AG04450 (cell line): Measurements from ENCODE around the gene RNH1. TPM values are rescaled to one million over a fixed set of nuclear protein-coding genes. Genes with fewer than 3 reads are reported as not detected.

Experiments used
- CTCF ChIA-PET: fragments of 300-600, 350-600 bp; formaldehyde crosslinking; extraction: SDS; loops from one replicate; lab custom pipeline; 2022; ENCODE audit warnings: antibody characterized with exemption, inconsistent platforms; lab: Charles Lee
- POLR2A ChIA-PET: fragments of 350-600 bp; formaldehyde crosslinking; extraction: SDS; loops from one replicate; lab custom pipeline; 2021; ENCODE audit warnings: antibody characterized with exemption, inconsistent platforms; lab: Yijun Ruan, JAX
- DNase-seq: peaks from one replicate; pipeline ENCODE4 v3.0.0-alpha.2; 2011; ENCODE audit warnings: low read depth, low spot score
- H3K27ac ChIP-seq: one replicate; pipeline ENCODE4 v1.5.1; 2012; ENCODE audit warnings: low read depth, low read length, control low read depth
- H3K27me3 ChIP-seq: one replicate; pipeline ENCODE4 v1.6.0; 2012; ENCODE audit warnings: low read length; ENCODE audit not compliant: control insufficient read depth, insufficient read depth
- H3K4me3 ChIP-seq: 2 replicates; pipeline ENCODE4 v1.5.1; 2011; ENCODE audit warnings: mild to moderate bottlenecking, low read depth, low read length, control low read depth
- H3K9me3 ChIP-seq: 2 replicates; pipeline ENCODE4 v1.5.1; 2012; ENCODE audit warnings: low read length; ENCODE audit not compliant: control insufficient read depth, insufficient read depth
- polyA plus RNA-seq: library from polyadenylated mRNA; depleted of rRNA; stranded (reverse); fragments of >200 nt; gene quantifications from 2 replicates; pipeline ENCODE4 v1.2.3, GENCODE V29; 2011
- TF ChIP-seq, protein P1 (sequence below): IDR thresholded peaks from 2 replicates; pipeline ENCODE4 v1.5.1; 2011; ENCODE audit warnings: low read depth, low read length, control low read depth, inconsistent platforms

Gene RNH1
- polyA plus RNA-seq, 1 experiment, result 98.6 TPM

GRCh38 chr11:531919-532526, 25.0 kb upstream of the RNH1 start:
- Histone ChIP-seq H3K9me3 (no peaks in the 10 kb centered on the region; the same call in 1 of the 2 replicates), H3K27ac (no peak overlapping the region), H3K27me3 (no peaks in the 10 kb centered on the region), H3K4me3 (no peak overlapping the region)
- TF ChIP-seq, protein P1, sequence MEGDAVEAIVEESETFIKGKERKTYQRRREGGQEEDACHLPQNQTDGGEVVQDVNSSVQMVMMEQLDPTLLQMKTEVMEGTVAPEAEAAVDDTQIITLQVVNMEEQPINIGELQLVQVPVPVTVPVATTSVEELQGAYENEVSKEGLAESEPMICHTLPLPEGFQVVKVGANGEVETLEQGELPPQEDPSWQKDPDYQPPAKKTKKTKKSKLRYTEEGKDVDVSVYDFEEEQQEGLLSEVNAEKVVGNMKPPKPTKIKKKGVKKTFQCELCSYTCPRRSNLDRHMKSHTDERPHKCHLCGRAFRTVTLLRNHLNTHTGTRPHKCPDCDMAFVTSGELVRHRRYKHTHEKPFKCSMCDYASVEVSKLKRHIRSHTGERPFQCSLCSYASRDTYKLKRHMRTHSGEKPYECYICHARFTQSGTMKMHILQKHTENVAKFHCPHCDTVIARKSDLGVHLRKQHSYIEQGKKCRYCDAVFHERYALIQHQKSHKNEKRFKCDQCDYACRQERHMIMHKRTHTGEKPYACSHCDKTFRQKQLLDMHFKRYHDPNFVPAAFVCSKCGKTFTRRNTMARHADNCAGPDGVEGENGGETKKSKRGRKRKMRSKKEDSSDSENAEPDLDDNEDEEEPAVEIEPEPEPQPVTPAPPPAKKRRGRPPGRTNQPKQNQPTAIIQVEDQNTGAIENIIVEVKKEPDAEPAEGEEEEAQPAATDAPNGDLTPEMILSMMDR, result no peak
- ChIA-PET POLR2A (no interaction called here), CTCF (interaction anchor here (1.2 kb wide), 1 partner anchor 13 kb away, joined by 8 read pairs; no protein-coding TSS in a partner anchor)
- DNase-seq, result no peak

- TF ChIP-seq, protein P1, result no peak
- no peak for DNase-seq
- no peak overlapping the region for H3K27ac ChIP-seq
- H3K4me3 ChIP-seq, result no peak overlapping the region
- no peaks in the 10 kb centered on the region; the same call in 1 of the 2 replicates for H3K9me3 ChIP-seq
- ChIA-PET POLR2A (no interaction called here), CTCF (no interaction called here)
- H3K27me3 ChIP-seq, result no peaks in the 10 kb centered on the region
Measured at GRCh38 chr11:530960-531831, 24.2 kb upstream of the RNH1 start.

GRCh38 chr11:529728-530411, 22.8 kb upstream of the RNH1 start:
- POLR2A ChIA-PET, result no interaction called here
- CTCF ChIA-PET, result no interaction called here
- H3K9me3 ChIP-seq, result no peaks in the 10 kb centered on the region; the same call in 1 of the 2 replicates
- TF ChIP-seq, protein P1, result no peak
- no peaks in the 10 kb centered on the region for H3K27me3 ChIP-seq
- no peak overlapping the region for H3K4me3 ChIP-seq
- DNase-seq, result no peak
- no peak overlapping the region for H3K27ac ChIP-seq

DNA sequence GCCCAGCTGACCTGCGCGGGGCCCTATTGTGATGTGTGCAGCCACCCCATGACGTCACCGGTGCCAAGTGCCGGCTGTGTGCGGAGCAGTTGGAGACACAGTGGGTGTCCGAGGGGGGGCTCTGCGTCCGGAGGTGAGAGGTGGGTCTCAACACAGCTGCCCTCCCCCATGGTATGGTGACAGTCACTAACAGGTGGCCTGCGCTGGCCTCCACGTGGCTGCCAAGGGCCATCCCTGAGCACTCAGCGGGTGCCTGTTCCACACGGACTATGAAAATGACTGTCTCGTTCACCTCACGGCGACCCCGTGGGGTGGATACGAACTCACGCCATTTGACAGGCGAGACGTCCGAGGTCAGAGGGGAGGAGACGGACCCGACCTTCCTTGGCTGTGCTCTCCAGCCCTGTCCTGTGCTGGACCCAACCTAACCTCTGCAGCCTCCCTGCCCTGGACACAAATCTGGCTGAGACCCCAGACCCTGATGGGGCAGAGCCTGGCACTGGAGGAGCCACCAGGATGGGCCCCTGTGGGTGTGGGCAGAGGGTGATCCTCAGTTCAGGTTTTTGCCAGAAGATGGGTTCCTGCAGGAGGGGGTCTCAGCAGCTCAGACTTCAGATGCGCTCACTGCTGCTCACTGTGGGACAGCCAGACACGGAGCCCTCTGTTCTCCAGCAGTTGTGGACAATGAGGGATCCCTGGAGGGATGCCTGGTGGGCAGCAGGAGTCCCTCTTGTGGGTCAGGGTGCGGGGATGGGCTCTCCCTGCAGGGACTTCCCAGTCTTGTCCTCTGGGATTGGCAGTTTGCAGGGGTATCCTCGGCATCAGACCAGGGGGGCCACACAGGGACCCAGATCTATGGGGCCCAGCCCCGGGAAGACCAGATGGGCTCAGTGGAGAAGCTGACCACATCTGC, 22.0 kb upstream of the RNH1 start:
- Histone ChIP-seq H3K4me3 (no peak overlapping the region), H3K27ac (no peak overlapping the region), H3K9me3 (no peaks in the 10 kb centered on the region; the same call in 1 of the 2 replicates), H3K27me3 (no peaks in the 10 kb centered on the region)
- POLR2A ChIA-PET, result no interaction called here
- CTCF ChIA-PET, result no interaction called here
- TF ChIP-seq, protein P1, result no peak
- no peak for DNase-seq
